HEK293 (cell line): ENCODE measurements around the gene NMNAT3.

Experiments used
- CTCF ChIA-PET: fragments of 350-600 bp; formaldehyde crosslinking; extraction: SDS; loops from one replicate; lab custom pipeline; 2021; ENCODE audit warnings: antibody characterized with exemption; lab: Yijun Ruan, JAX
- POLR2A ChIA-PET: fragments of 300-600 bp; formaldehyde crosslinking; extraction: SDS; loops from one replicate; lab custom pipeline; 2020; ENCODE audit warnings: antibody characterized with exemption, inconsistent platforms; lab: Yijun Ruan, JAX
- H3K27ac ChIP-seq: fragments of 200-500 bp; sonication (Bioruptor generic); 2 replicates; pipeline ENCODE4 v1.5.1; 2014; ENCODE audit warnings: low read depth, low read length, control low read depth, inconsistent platforms; ENCODE audit errors: extremely low read depth
- H3K36me3 ChIP-seq, 2 experiments: fragments of 200-500 bp in 1 of 2; sonication (Bioruptor generic) in 1 of 2; 1 replicate in 1 of 2; 2 replicates in 1 of 2; pipeline ENCODE4 v1.5.1; 2014 to 2017; ENCODE audit warnings: inconsistent platforms in 2 of 2, low read length in 2 of 2; ENCODE audit not compliant: control insufficient read depth in 2 of 2, insufficient read depth in 1 of 2
- H3K4me1 ChIP-seq: fragments of 200-500 bp; sonication (Bioruptor generic); 2 replicates; pipeline ENCODE4 v1.5.1; 2014; ENCODE audit warnings: mild to moderate bottlenecking, low read length, inconsistent platforms; ENCODE audit not compliant: control insufficient read depth, insufficient read depth
- H3K4me3 ChIP-seq: 2 replicates; pipeline ENCODE4 v1.5.1; 2011; ENCODE audit warnings: low read depth, mild to moderate bottlenecking, control low read depth, low read length, moderate library complexity
- H3K9me3 ChIP-seq: fragments of 200-500 bp; sonication (Bioruptor generic); 2 replicates; pipeline ENCODE4 v1.5.1; 2014; ENCODE audit warnings: low read depth, low read length, inconsistent platforms; ENCODE audit not compliant: control insufficient read depth, insufficient read depth
- ATF2 ChIP-seq: fragments of 450-650 bp; formaldehyde crosslinking; IDR thresholded peaks from 2 replicates; pipeline ENCODE4 v1.5.1; 2016; ENCODE audit warnings: missing biosample characterization, missing genetic modification characterization, low read depth
- IKZF3 ChIP-seq: fragments of 450-650 bp; IDR thresholded peaks from 2 replicates; pipeline ENCODE4 v1.5.0; 2018; ENCODE audit warnings: missing biosample characterization, mild to moderate bottlenecking, missing genetic modification characterization, moderate library complexity
- MZF1 ChIP-seq: fragments of 450-650 bp; formaldehyde crosslinking; IDR thresholded peaks from 2 replicates; pipeline ENCODE4 v1.5.1; 2017; ENCODE audit warnings: missing biosample characterization, missing genetic modification characterization, borderline replicate concordance
- SALL2 ChIP-seq: fragments of 450-650 bp; formaldehyde crosslinking; IDR thresholded peaks from 2 replicates; pipeline ENCODE4 v1.5.0; 2017; ENCODE audit warnings: missing biosample characterization, mild to moderate bottlenecking, missing genetic modification characterization, borderline replicate concordance
- SP3 ChIP-seq: fragments of 450-650 bp; formaldehyde crosslinking; IDR thresholded peaks from 2 replicates; pipeline ENCODE4 v1.5.1; 2016; ENCODE audit warnings: missing biosample characterization, missing genetic modification characterization
- YY1 ChIP-seq: fragments of 450-650 bp; formaldehyde crosslinking; IDR thresholded peaks from 2 replicates; pipeline ENCODE4 v1.5.1; 2018; ENCODE audit warnings: missing biosample characterization, missing genetic modification characterization
- ZFP37 ChIP-seq: fragments of 450-650 bp; formaldehyde crosslinking; IDR thresholded peaks from 2 replicates; pipeline ENCODE4 v1.5.1; 2016; ENCODE audit warnings: missing biosample characterization, missing genetic modification characterization
- ZNF148 ChIP-seq: fragments of 450-650 bp; formaldehyde crosslinking; IDR thresholded peaks from 2 replicates; pipeline ENCODE4 v1.5.0; 2017; ENCODE audit warnings: missing biosample characterization, missing genetic modification characterization, borderline replicate concordance
- ZNF157 ChIP-seq: fragments of 450-650 bp; formaldehyde crosslinking; IDR thresholded peaks from 2 replicates; pipeline ENCODE4 v1.5.1; 2016; ENCODE audit warnings: missing biosample characterization, missing genetic modification characterization
- ZNF274 ChIP-seq, 2 experiments: fragments of 200-500 bp in 1 of 2; fragments of 450-650 bp in 1 of 2; sonication (Bioruptor generic) in 1 of 2; formaldehyde crosslinking in 1 of 2; IDR thresholded peaks; 2 replicates each; pipeline versions ENCODE4 v1.5.1 to v1.6.1; 2014 to 2016; ENCODE audit warnings: borderline replicate concordance in 1 of 2, inconsistent platforms in 1 of 2, low read length in 1 of 2, missing biosample characterization in 1 of 2, missing genetic modification characterization in 1 of 2
- ZNF292 ChIP-seq: fragments of 450-650 bp; formaldehyde crosslinking; IDR thresholded peaks from 2 replicates; pipeline ENCODE4 v1.5.1; 2016; ENCODE audit warnings: low read depth, missing biosample characterization, missing genetic modification characterization, borderline replicate concordance
- ZNF341 ChIP-seq: fragments of 450-650 bp; formaldehyde crosslinking; IDR thresholded peaks from 2 replicates; pipeline ENCODE4; 2016; ENCODE audit warnings: low read depth, missing biosample characterization, missing genetic modification characterization
- ZNF394 ChIP-seq: fragments of 450-650 bp; formaldehyde crosslinking; IDR thresholded peaks from 2 replicates; pipeline ENCODE4 v1.5.1; 2016; ENCODE audit warnings: missing biosample characterization, missing genetic modification characterization, mild to moderate bottlenecking, moderate library complexity, borderline replicate concordance
- ZNF791 ChIP-seq: fragments of 450-650 bp; formaldehyde crosslinking; IDR thresholded peaks from 2 replicates; pipeline ENCODE4 v1.5.1; 2016; ENCODE audit warnings: missing biosample characterization, missing genetic modification characterization
- TF ChIP-seq, protein P1 (sequence below): fragments of 450-650 bp; formaldehyde crosslinking; IDR thresholded peaks from 2 replicates; pipeline ENCODE4 v1.5.1; 2016; ENCODE audit warnings: missing biosample characterization, missing genetic modification characterization, borderline replicate concordance

Gene NMNAT3

GRCh38 chr3:139652561-139652960, 25.2 kb downstream of the NMNAT3 start:
- Histone ChIP-seq H3K27ac (no peak overlapping the region), H3K4me3 (no peak overlapping the region), H3K9me3 (no peaks in the 10 kb centered on the region), H3K36me3 (no peaks in the 10 kb centered on the region), H3K4me1 (no peaks in the 10 kb centered on the region)
- ChIA-PET POLR2A (no interaction called here), CTCF (no interaction called here)
- TF ChIP-seq ZNF394 (tag by site-specific recombination) (no peak), ZFP37 (no peak)

DNA sequence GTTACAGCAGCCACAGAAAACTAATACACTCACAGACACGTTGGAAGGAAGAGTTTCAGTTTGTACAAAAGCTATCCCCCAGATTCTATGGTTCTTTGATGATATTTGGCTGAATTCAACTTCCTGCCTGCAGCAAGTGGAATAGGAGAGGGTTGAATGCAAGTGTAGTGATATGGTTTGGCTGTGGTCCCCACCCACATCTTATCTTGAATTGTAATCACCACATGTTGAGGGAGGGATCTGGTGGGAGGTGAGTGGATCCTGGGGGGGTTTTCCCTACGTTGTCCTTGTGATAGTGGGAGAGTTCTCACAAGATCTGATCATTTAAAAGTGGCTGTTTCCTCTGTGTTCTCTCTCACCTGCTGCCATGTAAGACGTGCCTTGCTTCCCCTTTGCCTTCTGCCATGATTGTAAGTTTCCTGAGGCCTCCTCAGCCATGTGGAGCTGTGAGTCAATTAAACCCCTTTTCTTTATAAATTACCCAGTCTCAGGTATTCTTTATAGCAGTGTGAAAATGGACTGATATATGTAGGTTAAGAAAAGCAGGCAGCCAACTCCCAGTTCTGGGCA, 29.8 kb downstream of the NMNAT3 start:
- TF ChIP-seq ZNF341 = no peak
- TF ChIP-seq ZNF274 (IDR thresholded peaks at IDR 0.05; ENCODE audit: low read length) = no peak
- TF ChIP-seq ZNF274 (tag by site-specific recombination; IDR thresholded peaks at IDR 0.05; ENCODE audit: borderline replicate concordance) = no peak
- no peak for TF ChIP-seq ZNF157 (tag by site-specific recombination)
- no peak for TF ChIP-seq IKZF3 (tag by site-specific recombination)
- no peak for TF ChIP-seq YY1 (tag by site-specific recombination)
- TF ChIP-seq, all 188 proteins: peak for 0
- Histone ChIP-seq H3K4me1 (no peaks in the 10 kb centered on the region), H3K36me3 (no peaks in the 10 kb centered on the region), H3K27ac (no peak overlapping the region), H3K4me3 (no peak overlapping the region), H3K9me3 (no peaks in the 10 kb centered on the region)
- ChIA-PET CTCF (no interaction called here), POLR2A (no interaction called here)

GRCh38 chr3:139646512-139646911, 31.3 kb downstream of the NMNAT3 start:
- POLR2A ChIA-PET = no interaction called here
- CTCF ChIA-PET = no interaction called here

DNA sequence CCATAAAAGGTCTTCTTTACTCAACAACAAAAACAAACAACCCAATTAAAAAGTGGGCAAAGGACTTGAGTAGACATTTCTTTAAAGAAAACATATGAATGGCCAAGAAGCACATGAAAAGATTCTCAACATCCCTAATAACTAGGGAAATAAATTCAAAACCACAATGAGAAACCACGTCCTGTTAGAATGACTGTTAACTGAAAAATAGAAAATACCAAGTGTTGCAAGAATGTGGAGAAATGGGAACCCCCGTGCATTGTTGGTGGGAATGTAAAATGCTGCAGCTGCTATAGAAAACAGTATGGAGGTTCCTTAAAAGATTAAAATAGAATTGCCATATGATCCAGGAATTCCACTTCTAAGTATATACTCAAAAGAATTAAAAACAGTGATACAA, 34.8 kb downstream of the NMNAT3 start:
- H3K4me1 ChIP-seq = no peaks in the 10 kb centered on the region
- H3K4me3 ChIP-seq = no peak overlapping the region
- ChIA-PET CTCF (no interaction called here), POLR2A (no interaction called here)
- H3K36me3 ChIP-seq = no peaks in the 10 kb centered on the region
- H3K9me3 ChIP-seq = no peaks in the 10 kb centered on the region
- H3K27ac ChIP-seq = no peak overlapping the region
- TF ChIP-seq IKZF3 (tag by site-specific recombination) (no peak), ZNF791 (tag by site-specific recombination) (no peak), SP3 (tag by site-specific recombination) (no peak), ZNF148 (tag by site-specific recombination) (no peak), ZNF292 (no peak), SALL2 (tag by site-specific recombination) (no peak), ATF2 (tag by site-specific recombination) (no peak)

More at GRCh38 chr3:139646512-139646911, 31.3 kb downstream of the NMNAT3 start:
- H3K4me3 ChIP-seq = no peak overlapping the region
- H3K9me3 ChIP-seq = no peaks in the 10 kb centered on the region
- no peak overlapping the region for H3K27ac ChIP-seq
- TF ChIP-seq, protein P1, sequence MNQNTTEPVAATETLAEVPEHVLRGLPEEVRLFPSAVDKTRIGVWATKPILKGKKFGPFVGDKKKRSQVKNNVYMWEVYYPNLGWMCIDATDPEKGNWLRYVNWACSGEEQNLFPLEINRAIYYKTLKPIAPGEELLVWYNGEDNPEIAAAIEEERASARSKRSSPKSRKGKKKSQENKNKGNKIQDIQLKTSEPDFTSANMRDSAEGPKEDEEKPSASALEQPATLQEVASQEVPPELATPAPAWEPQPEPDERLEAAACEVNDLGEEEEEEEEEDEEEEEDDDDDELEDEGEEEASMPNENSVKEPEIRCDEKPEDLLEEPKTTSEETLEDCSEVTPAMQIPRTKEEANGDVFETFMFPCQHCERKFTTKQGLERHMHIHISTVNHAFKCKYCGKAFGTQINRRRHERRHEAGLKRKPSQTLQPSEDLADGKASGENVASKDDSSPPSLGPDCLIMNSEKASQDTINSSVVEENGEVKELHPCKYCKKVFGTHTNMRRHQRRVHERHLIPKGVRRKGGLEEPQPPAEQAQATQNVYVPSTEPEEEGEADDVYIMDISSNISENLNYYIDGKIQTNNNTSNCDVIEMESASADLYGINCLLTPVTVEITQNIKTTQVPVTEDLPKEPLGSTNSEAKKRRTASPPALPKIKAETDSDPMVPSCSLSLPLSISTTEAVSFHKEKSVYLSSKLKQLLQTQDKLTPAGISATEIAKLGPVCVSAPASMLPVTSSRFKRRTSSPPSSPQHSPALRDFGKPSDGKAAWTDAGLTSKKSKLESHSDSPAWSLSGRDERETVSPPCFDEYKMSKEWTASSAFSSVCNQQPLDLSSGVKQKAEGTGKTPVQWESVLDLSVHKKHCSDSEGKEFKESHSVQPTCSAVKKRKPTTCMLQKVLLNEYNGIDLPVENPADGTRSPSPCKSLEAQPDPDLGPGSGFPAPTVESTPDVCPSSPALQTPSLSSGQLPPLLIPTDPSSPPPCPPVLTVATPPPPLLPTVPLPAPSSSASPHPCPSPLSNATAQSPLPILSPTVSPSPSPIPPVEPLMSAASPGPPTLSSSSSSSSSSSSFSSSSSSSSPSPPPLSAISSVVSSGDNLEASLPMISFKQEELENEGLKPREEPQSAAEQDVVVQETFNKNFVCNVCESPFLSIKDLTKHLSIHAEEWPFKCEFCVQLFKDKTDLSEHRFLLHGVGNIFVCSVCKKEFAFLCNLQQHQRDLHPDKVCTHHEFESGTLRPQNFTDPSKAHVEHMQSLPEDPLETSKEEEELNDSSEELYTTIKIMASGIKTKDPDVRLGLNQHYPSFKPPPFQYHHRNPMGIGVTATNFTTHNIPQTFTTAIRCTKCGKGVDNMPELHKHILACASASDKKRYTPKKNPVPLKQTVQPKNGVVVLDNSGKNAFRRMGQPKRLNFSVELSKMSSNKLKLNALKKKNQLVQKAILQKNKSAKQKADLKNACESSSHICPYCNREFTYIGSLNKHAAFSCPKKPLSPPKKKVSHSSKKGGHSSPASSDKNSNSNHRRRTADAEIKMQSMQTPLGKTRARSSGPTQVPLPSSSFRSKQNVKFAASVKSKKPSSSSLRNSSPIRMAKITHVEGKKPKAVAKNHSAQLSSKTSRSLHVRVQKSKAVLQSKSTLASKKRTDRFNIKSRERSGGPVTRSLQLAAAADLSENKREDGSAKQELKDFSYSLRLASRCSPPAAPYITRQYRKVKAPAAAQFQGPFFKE (tag by site-specific recombination) = no peak
- no peak for TF ChIP-seq MZF1 (tag by site-specific recombination)
- no peaks in the 10 kb centered on the region for H3K36me3 ChIP-seq
- no peaks in the 10 kb centered on the region for H3K4me1 ChIP-seq
